Measurements from ENCODE around the gene FLT3LG.

FLT3LG gene

DNA sequence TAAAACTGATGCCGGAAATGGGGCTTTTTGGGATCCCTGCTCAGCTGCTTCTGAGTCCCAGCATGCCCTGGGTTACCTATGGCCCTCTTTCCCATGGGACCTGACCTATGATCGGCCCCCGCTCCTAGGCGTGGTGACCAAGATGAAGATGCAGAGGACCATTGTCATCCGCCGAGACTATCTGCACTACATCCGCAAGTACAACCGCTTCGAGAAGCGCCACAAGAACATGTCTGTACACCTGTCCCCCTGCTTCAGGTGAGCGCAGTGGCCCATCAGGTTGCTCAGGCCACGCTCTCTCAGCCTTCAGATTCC, 23.7 kb downstream of the FLT3LG start:
- no CpG with 5 or more reads among the region's 12 CpGs for WGBS (ENCODE audit: extremely low coverage, insufficient coverage, insufficient read length)
- Histone ChIP-seq H3K27me3 (ENCODE audit: insufficient read depth, low read length) (no peaks in the 10 kb centered on the region), H3K36me3 (ENCODE audit: control insufficient read depth in 1 of 2, insufficient read depth in 2 of 2, low read length in 2 of 2) (peaks cover 29 to 35% of the 10 kb centered on the region in 2 experiments), H2BK12ac (ENCODE audit: low read length) (no peak overlapping the region), H4K8ac (ENCODE audit: low read depth, low read length) (no peak overlapping the region), H2AK5ac (ENCODE audit: low read length) (no peak overlapping the region), H3K79me2 (ENCODE audit: control insufficient read depth, insufficient read depth, low read length, poor library complexity) (peaks cover 9% of the 10 kb centered on the region), H3K27ac (ENCODE audit: low read depth, low read length) (no peak overlapping the region), H4K12ac (ENCODE audit: low read depth, low read length) (no peak overlapping the region), H4K91ac (ENCODE audit: low read depth, low read length) (no peak overlapping the region), H3K79me1 (ENCODE audit: low read length) (peaks cover 9% of the 10 kb centered on the region), H3K14ac (ENCODE audit: low read length) (no peak overlapping the region), H3K4ac (ENCODE audit: low read depth, low read length) (peak overlapping the region; percentile 18), H2BK120ac (ENCODE audit: insufficient read depth, low read length, poor library complexity) (no peak overlapping the region), H3K4me2 (ENCODE audit: low read length) (peak overlapping the region; percentile 94), H3K4me3 (ENCODE audit: low read depth, low read length) (no peak overlapping the region), H3K23ac (ENCODE audit: low read length) (no peak overlapping the region), H2AFZ (ENCODE audit: insufficient read depth, low read length, poor library complexity) (no peak overlapping the region), H3K18ac (ENCODE audit: low read length) (no peak overlapping the region), H3K9me3 (ENCODE audit: insufficient read depth, low read depth, low read length) (no peaks in the 10 kb centered on the region), H3K4me1 (ENCODE audit: control insufficient read depth in 1 of 2, insufficient read depth in 2 of 2, low read length in 2 of 2) (peaks cover 2 to 8% of the 10 kb centered on the region in 2 experiments), H3K9ac (ENCODE audit: low read length) (no peak overlapping the region), H2BK5ac (ENCODE audit: low read depth, low read length, poor library complexity) (no peak overlapping the region)
- DNase-seq: no peak

DNA sequence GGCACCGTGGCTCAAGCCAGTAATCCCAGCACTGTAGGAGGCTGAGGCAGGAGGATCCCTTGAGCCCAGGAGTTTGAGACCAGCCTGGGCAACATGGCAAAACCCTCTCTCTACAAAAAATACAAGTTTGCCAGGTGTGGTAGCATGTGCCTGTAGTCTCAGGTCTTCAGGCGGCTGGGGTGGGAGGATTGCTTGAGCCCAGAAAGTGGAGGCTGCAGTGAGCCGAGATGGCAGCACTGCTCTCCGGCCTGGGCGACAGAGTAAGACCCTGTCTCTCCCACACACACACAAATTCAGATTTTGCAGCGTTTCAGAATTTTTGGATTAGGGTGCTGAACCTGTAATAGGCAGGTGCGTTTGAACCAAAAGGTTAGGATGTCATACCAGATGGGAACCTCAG, 24.5 kb downstream of the FLT3LG start:
- H2AFZ ChIP-seq (ENCODE audit: insufficient read depth, low read length, poor library complexity): no peak overlapping the region
- H3K4me1 ChIP-seq (ENCODE audit: control insufficient read depth in 1 of 2, insufficient read depth in 2 of 2, low read length in 2 of 2): peaks cover 2 to 8% of the 10 kb centered on the region in 2 experiments
- H3K79me1 ChIP-seq (ENCODE audit: low read length): peaks cover 9% of the 10 kb centered on the region
- no peak overlapping the region for H2AK5ac ChIP-seq (ENCODE audit: low read length)
- no peak overlapping the region for H4K91ac ChIP-seq (ENCODE audit: low read depth, low read length)
- H3K79me2 ChIP-seq (ENCODE audit: control insufficient read depth, insufficient read depth, low read length, poor library complexity): peaks cover 9% of the 10 kb centered on the region
- no peak overlapping the region for H3K14ac ChIP-seq (ENCODE audit: low read length)
- H3K4me3 ChIP-seq (ENCODE audit: low read depth, low read length): no peak overlapping the region
- no peak overlapping the region for H3K4ac ChIP-seq (ENCODE audit: low read depth, low read length)
- H3K4me2 ChIP-seq (ENCODE audit: low read length): no peak overlapping the region
- H2BK120ac ChIP-seq (ENCODE audit: insufficient read depth, low read length, poor library complexity): no peak overlapping the region
- H4K12ac ChIP-seq (ENCODE audit: low read depth, low read length): no peak overlapping the region
- no peak overlapping the region for H2BK12ac ChIP-seq (ENCODE audit: low read length)
- DNase-seq: no peak
- WGBS (ENCODE audit: extremely low coverage, insufficient coverage, insufficient read length): no CpG with 5 or more reads among the region's 7 CpGs
- H2BK5ac ChIP-seq (ENCODE audit: low read depth, low read length, poor library complexity): no peak overlapping the region
- no peak overlapping the region for H3K18ac ChIP-seq (ENCODE audit: low read length)
- peaks cover 29 to 34% of the 10 kb centered on the region in 2 experiments for H3K36me3 ChIP-seq (ENCODE audit: control insufficient read depth in 1 of 2, insufficient read depth in 2 of 2, low read length in 2 of 2)
- H3K23ac ChIP-seq (ENCODE audit: low read length): no peak overlapping the region
- H3K9ac ChIP-seq (ENCODE audit: low read length): no peak overlapping the region
- H3K9me3 ChIP-seq (ENCODE audit: insufficient read depth, low read depth, low read length): no peaks in the 10 kb centered on the region
- no peak overlapping the region for H4K8ac ChIP-seq (ENCODE audit: low read depth, low read length)
- H3K27ac ChIP-seq (ENCODE audit: low read depth, low read length): no peak overlapping the region
- no peaks in the 10 kb centered on the region for H3K27me3 ChIP-seq (ENCODE audit: insufficient read depth, low read length)

DNA sequence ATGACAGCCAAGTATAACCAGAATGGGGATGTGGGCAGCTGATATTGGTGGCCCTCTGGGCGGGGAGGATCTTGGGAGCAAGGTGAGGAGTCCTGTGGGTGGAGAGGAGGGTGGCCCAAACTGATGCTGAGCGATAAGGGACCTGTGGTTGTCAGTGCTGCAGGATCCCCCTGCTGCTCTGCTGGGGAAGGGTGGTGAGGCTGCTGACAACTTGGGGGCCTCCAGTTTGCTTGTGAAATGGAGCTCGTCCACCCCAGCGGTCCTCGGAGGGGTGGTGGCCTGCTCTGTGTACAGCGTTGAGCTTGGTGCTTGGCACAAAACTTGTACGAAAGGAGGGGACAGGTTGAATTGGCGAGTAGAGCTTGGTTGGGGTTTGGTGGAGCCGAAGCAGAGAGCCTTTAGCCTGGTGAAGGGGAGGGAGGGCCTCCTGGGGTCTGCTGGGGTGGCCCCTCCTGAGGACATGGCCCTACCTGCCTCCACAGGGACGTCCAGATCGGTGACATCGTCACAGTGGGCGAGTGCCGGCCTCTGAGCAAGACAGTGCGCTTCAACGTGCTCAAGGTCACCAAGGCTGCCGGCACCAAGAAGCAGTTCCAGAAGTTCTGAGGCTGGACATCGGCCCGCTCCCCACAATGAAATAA, 25.1 kb downstream of the FLT3LG start:
- H3K4ac ChIP-seq (ENCODE audit: low read depth, low read length): no peak overlapping the region
- no CpG with 5 or more reads among the region's 19 CpGs for WGBS (ENCODE audit: extremely low coverage, insufficient coverage, insufficient read length)

DNA sequence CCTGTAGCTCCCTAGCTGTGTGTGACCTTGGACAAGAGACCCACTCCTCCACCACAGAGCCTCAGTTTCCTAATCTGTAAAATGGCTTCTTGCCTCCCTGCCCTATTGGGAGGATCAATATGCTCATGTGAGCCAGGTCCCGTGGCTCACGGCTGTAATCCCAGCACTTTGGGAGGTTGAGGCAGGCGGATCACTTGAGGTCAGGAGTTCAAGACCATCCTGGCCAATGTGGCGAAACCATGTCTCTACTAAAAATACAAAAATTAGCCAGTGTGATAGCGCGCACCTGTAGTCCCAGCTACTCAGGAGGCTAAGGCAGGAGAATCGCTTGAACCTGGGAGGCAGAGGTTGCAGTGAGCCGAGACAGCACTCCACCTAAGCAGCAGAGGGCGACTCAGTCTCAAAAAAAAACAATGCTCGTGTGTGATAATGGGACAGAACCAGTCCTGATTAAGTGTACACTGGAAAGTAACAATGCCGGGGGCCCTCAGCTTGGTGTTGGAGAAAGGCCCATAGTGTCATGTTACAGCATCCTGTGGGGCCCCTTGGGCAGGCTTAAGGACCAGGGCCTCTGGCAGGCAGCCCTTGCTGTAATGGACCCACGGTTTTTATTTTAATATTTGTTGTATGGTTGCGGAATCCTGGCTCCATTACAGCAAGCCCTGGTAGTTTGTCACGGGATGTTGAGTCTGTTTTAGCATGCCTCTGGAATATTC, 29.0 kb downstream of the FLT3LG start:
- no peaks in the 10 kb centered on the region for H3K4me1 ChIP-seq (ENCODE audit: control insufficient read depth in 1 of 2, insufficient read depth in 2 of 2, low read length in 2 of 2)
- H3K9ac ChIP-seq (ENCODE audit: low read length): no peak overlapping the region
- peaks cover 19 to 24% of the 10 kb centered on the region in 2 experiments for H3K36me3 ChIP-seq (ENCODE audit: control insufficient read depth in 1 of 2, insufficient read depth in 2 of 2, low read length in 2 of 2)
- H3K79me2 ChIP-seq (ENCODE audit: control insufficient read depth, insufficient read depth, low read length, poor library complexity): no peaks in the 10 kb centered on the region
- no peak overlapping the region for H2BK12ac ChIP-seq (ENCODE audit: low read length)
- no peak overlapping the region for H3K14ac ChIP-seq (ENCODE audit: low read length)
- peak; percentile 50 to 76 for DNase-seq
- H2BK5ac ChIP-seq (ENCODE audit: low read depth, low read length, poor library complexity): no peak overlapping the region
- no peak overlapping the region for H2AFZ ChIP-seq (ENCODE audit: insufficient read depth, low read length, poor library complexity)
- no peak overlapping the region for H2AK5ac ChIP-seq (ENCODE audit: low read length)
- no peaks in the 10 kb centered on the region for H3K27me3 ChIP-seq (ENCODE audit: insufficient read depth, low read length)
- H4K91ac ChIP-seq (ENCODE audit: low read depth, low read length): no peak overlapping the region
- H3K23ac ChIP-seq (ENCODE audit: low read length): no peak overlapping the region
- H3K18ac ChIP-seq (ENCODE audit: low read length): no peak overlapping the region
- no peak overlapping the region for H3K4ac ChIP-seq (ENCODE audit: low read depth, low read length)
- H3K4me3 ChIP-seq (ENCODE audit: low read depth, low read length): no peak overlapping the region
- no peak overlapping the region for H4K8ac ChIP-seq (ENCODE audit: low read depth, low read length)
- no peaks in the 10 kb centered on the region for H3K79me1 ChIP-seq (ENCODE audit: low read length)
- no peak overlapping the region for H4K12ac ChIP-seq (ENCODE audit: low read depth, low read length)
- H3K9me3 ChIP-seq (ENCODE audit: insufficient read depth, low read depth, low read length): no peaks in the 10 kb centered on the region
- no peak overlapping the region for H2BK120ac ChIP-seq (ENCODE audit: insufficient read depth, low read length, poor library complexity)
- WGBS (ENCODE audit: extremely low coverage, insufficient coverage, insufficient read length): no CpG with 5 or more reads among the region's 14 CpGs
- no peak overlapping the region for H3K27ac ChIP-seq (ENCODE audit: low read depth, low read length)
- H3K4me2 ChIP-seq (ENCODE audit: low read length): no peak overlapping the region

More for the DNA sequence above, 25.1 kb downstream of the FLT3LG start:
- H3K23ac ChIP-seq (ENCODE audit: low read length): no peak overlapping the region
- peaks cover 29 to 34% of the 10 kb centered on the region in 2 experiments for H3K36me3 ChIP-seq (ENCODE audit: control insufficient read depth in 1 of 2, insufficient read depth in 2 of 2, low read length in 2 of 2)
- H3K4me2 ChIP-seq (ENCODE audit: low read length): no peak overlapping the region
- peaks cover 9% of the 10 kb centered on the region for H3K79me1 ChIP-seq (ENCODE audit: low read length)
- H3K9me3 ChIP-seq (ENCODE audit: insufficient read depth, low read depth, low read length): no peaks in the 10 kb centered on the region
- H3K4me1 ChIP-seq (ENCODE audit: control insufficient read depth in 1 of 2, insufficient read depth in 2 of 2, low read length in 2 of 2): peaks cover 2 to 8% of the 10 kb centered on the region in 2 experiments
- no peak overlapping the region for H3K27ac ChIP-seq (ENCODE audit: low read depth, low read length)
- no peak overlapping the region for H2AFZ ChIP-seq (ENCODE audit: insufficient read depth, low read length, poor library complexity)
- no peak overlapping the region for H3K9ac ChIP-seq (ENCODE audit: low read length)
- no peak overlapping the region for H2AK5ac ChIP-seq (ENCODE audit: low read length)
- no peak overlapping the region for H2BK5ac ChIP-seq (ENCODE audit: low read depth, low read length, poor library complexity)
- no peak overlapping the region for H3K14ac ChIP-seq (ENCODE audit: low read length)
- no peak for DNase-seq
- H4K12ac ChIP-seq (ENCODE audit: low read depth, low read length): no peak overlapping the region
- no peak overlapping the region for H4K8ac ChIP-seq (ENCODE audit: low read depth, low read length)
- no peaks in the 10 kb centered on the region for H3K27me3 ChIP-seq (ENCODE audit: insufficient read depth, low read length)
- H3K4me3 ChIP-seq (ENCODE audit: low read depth, low read length): no peak overlapping the region
- no peak overlapping the region for H3K18ac ChIP-seq (ENCODE audit: low read length)
- no peak overlapping the region for H2BK120ac ChIP-seq (ENCODE audit: insufficient read depth, low read length, poor library complexity)
- peaks cover 9% of the 10 kb centered on the region for H3K79me2 ChIP-seq (ENCODE audit: control insufficient read depth, insufficient read depth, low read length, poor library complexity)
- no peak overlapping the region for H4K91ac ChIP-seq (ENCODE audit: low read depth, low read length)
- H2BK12ac ChIP-seq (ENCODE audit: low read length): no peak overlapping the region
